ENCODE data around the gene TNFSF10.

The TNFSF10 gene

DNA sequence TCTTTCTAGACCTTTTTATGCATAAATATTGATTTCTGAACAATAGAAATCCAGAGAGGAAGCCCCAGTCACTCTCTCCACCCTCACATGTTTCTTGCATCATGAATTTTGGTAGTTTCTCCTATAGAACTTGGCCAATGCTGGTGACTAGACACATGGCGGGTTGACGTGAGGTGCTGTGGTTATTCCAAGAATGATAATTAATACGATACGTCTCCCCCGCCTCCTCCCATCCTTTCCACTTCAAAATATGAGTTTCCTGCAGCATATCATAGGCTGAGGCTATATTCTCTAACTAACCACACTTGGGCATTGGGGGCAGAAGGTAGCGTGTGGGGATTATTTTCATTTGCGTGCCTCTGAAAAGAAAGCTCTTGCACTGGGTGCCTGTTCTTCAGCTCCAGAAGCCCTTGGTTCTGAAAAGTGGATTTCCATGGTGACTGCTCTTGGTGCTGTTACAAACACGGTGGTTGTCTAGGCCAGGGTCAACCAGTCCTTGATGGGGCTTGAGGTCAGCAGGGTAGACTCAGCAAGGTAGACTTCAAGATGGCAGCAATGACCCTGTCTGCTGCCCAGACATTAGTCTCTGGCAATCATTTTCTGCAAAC lies 5.3 kb downstream of the TNFSF10 start:
- peak in 1 of 2 donors; percentile 29 for DNase-seq (ENCODE audit: low read depth in 2 of 2)

DNA sequence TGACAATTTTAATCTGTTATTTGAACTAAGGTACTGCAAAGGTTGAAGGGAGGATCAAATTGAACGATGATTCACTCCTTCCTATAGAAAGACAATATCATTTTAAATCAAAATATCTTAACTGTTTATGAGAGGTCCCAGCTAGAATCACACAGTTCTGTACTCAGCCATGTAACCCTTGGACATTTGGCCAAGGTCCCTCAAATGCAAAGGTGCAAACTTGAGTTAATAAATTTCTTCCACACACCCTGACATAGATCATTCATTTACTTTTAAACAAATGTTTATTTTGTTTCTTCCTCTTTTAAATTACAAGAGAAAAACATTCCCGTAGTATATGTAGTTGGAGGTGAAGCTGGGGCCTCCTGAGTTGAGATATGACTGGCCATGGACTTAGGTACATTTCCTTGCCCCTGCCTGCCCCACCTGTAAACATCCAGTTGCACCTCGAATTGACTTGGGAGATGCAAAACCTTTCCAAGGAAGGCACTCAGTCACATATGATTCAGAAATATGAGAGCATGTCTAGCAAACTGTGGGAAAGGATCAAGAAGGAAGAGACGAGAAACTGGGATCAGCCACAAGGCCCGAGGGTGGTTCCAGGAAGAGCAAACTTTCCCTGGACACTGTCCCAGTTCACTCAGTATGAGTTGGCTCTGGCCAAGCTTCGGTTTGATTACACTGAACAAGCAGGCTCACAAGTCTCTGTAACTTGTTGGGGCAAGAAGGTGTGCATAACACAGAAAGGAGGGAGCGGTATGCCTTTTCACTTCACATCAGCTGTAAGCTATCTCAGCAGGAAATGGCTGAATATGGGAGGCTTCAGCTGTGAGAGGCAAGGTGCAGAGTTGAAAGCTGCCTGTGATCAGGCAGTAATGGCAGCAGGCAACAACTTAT lies 6.7 kb downstream of the TNFSF10 start:
- DNase-seq (ENCODE audit: low read depth in 2 of 2): no peak

DNA sequence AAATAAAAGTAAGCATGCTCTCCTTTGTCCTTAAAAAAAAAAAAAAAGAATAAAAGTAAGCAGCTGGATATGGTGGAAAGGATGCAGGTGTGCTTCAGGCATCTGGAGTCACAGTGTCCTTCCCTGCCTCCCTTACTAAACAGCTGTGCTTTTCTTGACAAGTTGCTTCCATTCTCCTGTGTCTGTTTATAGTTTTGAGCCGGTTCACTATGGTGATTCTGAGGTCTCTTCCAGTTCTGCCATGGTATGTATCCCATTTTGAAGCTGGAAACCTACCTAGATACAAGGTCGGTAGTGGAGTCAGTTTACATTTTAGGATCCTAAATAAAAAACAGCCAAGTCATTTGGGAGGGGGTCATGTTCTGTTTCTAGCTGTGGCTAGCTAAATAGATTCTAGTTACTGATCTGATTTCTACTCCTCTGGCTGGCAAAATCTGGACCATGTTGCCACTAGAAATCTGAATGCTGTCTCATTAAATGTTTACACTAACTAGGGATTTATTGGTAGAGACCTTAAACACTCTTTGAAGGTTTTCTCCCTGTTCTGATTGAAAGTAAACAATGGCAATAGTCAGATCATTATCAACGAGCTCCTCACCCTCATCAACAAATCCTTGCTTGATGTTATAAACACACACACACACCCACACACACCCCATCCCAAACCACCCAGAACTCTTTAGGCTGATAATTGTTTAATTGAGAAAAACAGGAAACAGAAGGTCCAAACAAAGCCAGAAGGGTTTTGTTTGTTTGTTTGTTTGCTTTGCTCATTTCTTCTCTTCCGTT lies 7.9 kb downstream of the TNFSF10 start:
- no peak for DNase-seq (ENCODE audit: low read depth in 2 of 2)

DNA sequence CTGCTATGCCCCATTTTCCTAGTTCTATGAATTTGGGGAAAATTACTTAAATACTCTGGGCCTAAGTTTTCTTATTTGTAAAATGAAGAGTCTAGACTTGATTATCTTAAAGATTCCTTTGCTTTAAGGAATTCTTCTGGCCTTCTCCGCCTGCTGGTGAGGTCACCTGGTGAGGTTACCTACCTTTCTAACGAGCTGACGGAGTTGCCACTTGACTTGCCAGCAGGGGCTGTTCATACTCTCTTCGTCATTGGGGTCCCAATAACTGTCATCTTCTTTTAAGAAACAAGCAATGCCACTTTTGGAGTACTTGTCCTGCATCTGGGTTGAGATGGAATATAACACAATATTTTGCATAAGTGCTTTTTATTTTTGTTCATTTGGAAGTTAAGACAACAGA lies 8.6 kb downstream of the TNFSF10 start:
- DNase-seq (ENCODE audit: low read depth in 2 of 2): no peak

DNA sequence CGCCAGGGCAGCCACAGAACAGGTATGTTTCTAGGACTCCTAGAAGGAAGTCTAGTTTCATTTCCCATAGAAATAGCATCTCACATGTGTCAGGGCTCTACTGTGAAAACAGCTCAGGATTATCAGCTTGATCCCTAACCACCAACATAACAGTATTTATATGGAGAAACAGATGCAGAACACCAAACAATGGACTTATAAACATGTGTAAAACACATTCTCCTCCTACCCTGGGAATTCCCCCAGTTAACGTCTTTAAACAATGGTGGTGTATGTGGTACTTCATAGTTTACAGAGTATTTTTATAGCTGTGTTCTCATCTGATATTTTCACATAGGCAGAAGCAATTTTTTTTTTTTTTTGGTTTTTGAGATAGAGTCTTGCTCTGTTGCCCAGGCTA lies 9.7 kb downstream of the TNFSF10 start:
- no peak for DNase-seq (ENCODE audit: low read depth in 2 of 2)

DNA sequence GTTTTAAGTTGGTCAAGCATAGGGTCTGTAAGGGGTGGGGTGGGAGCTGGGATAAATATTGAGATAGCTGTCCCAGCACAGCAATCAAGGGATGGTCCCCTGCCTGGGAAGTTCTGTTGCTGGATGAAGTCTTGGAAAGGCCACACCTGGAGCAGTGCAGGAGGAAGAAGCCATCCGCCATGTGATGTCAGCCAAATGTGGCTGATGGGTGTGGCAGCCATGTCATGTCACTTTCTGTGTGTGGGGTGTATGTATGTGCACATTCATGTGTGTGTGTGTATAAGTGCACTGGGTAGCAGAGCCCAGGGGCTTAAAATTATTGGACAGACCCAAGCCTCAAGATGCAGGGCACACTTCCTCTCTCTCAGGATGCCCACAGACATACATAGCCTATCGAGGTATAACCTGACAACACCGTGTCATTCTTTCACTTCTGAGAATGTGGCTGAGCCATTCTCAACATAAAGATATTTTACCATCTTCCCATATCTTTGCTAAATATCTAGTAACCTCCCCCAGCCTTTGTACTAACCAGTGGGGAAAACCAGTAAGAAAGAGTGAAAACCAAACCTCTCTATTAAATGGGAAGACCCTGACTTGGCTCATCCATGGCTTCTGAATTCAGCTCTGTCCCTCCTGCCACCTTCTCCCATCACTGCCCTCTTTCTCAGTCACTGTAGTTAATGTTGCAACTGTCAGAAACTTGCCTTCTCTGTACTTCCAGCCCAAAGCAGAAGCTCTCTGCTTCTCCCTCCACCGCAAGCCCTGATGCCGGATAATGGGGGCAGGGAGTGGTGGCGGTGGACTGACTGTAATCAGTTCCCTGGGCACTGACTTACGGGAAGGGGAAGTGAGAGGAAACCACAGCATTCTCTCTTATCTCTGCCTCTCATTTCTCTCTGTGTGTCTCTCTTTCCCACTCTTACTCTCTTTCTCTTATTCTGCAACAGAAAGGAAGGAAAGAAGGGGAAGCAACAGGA lies 11.2 kb downstream of the TNFSF10 start:
- peak in 1 of 2 donors; percentile 21 for DNase-seq (ENCODE audit: low read depth in 2 of 2)

DNA sequence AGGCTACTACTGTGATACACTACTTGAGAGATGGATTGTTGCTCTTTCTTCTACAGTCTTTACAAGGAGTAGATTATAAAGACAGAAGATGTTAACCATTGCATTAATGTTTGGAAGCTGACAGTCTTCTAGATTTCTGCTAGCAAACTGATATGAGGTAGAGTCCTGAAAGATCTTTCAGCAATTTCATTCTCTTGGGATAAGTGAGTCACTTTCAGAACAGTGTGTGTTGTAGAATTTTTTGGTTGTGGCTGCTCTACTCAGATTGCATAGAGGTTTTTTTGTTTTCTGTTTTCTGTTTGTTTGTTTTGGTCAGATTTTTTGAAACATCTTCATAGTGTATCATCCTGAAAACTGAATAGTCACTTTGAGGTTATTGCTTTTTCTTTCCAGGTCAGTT lies 17.1 kb downstream of the TNFSF10 start:
- DNase-seq (ENCODE audit: low read depth in 2 of 2): no peak

DNA sequence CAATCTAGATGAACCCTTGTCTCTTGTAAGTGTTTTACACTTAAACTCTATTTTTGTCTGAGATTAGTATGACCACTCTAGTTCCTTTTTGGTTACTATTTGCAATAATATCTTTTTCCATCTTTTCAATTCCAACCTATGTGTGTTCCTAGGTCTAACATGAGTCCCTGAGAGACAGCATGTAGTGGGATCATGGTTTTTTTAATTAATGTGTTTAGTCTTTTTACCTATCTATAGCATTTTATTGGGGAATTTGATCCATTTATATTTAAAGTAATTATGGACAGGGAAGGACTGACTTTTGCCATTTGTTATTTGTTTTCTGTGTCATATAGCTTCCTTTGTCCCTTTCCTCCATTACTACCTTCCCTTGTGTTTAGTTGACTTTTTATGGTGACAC lies 21.7 kb downstream of the TNFSF10 start:
- no peak for DNase-seq (ENCODE audit: low read depth in 2 of 2)

DNA sequence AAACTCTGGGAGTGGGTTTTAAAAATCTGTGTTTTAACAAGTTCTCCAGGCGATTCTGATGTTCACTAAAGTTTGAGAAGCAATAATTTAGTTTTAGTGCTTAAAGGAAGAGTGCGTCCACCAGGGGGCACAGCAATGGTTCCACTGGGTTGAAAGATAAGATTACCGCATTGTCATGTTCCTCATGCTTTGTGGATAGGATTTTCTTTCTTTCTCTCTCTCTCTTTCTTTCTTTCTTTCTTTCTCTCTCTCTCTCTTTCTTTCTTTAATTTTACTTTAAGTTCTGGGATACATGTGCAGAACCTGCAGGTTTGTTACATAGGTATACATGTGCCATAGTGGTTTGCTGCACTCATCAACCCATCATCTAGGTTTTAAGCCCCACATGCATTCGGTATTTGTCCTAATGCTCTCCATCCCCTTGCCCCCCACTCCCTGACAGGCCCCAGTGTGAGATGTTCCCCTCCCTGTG lies 33.0 kb downstream of the TNFSF10 start:
- peak; percentile 52 to 74 for DNase-seq (ENCODE audit: low read depth in 2 of 2)

DNA sequence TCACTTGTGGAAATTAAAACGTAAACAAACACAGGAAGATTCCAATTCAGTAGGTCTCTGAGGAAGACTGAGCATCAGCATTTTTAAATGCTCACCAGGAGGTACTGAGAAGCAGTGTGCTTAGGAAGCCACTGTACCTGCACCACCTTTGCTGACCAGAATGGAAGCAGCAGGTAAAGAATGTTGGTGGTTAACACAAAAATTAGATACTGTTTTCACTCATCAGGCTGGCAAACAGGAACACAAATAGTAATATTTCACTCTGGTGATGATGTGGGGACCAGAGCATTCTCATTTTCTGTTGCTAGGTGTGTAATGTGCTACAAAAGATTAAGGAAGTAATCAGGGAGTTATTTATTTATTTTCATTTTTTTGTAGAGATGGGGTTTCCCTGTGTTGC lies 45.1 kb downstream of the TNFSF10 start:
- no peak for DNase-seq (ENCODE audit: low read depth in 2 of 2)

DNA sequence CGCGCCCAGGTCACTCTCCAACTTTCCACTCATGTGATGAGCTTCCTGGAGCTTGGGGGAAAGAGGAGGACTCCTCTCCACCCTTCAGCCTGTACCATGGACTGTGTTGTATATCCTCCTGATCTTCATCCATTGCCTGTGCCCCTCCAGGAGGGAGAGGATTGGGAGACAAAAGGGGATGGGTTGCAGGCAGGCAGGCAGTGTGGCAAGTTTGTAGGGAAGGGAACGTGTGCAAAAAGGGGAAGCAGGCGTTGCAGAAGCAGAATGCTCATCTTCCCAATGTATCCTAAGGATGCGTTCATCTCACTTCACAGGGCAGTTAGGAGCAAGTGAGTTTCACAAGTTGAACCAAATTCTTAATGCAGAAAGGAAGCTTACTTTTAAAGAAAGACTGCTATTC lies 46.9 kb downstream of the TNFSF10 start:
- no peak for DNase-seq (ENCODE audit: low read depth in 2 of 2)

DNA sequence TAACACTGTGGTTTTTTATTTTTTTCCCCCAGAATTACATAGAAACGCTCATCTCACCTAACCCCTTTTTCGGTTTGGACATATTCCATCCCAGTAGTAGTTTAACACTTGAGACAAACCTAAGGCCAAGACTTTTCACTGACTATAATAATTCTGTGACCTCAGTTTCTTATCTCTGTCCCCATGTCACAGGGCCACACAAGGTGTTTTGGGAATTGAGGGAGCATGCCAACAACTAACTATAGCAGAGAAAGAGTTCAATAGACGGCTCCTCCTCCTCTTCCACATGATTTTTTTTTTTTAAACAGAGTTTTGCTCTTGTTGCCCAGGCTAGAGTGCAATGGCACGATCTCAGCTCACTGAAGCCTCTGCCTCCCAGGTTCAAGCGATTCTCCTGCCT lies 47.5 kb downstream of the TNFSF10 start:
- DNase-seq (ENCODE audit: low read depth in 2 of 2): no peak

DNA sequence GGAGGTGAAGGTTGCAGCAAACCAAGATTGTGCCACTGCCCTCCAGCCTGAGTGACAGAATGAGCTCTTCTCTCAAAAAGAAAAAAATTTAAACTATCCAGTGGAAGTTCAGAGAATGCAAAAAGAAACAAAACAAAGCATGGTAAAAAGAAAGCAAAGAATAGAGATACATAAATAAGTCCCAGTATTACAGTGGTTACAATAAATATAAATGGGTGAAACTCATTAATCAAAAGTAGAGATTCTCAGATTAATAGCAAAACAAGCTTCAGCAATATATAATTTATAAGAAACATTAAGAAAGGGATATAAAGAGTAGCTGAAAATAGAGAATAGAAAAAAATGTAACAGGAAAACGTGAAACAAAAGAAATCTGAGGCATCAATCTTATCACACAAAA lies 51.3 kb downstream of the TNFSF10 start:
- DNase-seq (ENCODE audit: low read depth in 2 of 2): no peak

DNA sequence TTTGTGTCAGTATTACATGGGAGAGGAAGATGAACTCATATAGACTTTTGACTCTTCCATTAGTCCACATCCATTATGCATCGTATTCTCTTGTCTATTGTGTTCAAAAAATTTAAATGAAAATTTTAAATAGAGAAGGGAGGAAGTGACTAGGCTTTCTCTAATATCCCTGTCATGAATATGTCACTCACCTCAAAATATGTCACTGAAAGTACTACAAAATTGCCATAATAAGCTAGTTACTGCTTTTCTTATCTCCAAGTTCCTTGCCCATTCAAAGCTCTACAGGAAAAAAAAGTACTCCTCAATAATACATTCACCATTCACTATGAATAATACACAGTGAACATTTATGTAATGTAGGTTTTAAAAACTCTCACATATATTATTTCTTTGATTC lies 52.6 kb downstream of the TNFSF10 start:
- no peak for DNase-seq (ENCODE audit: low read depth in 2 of 2)

DNA sequence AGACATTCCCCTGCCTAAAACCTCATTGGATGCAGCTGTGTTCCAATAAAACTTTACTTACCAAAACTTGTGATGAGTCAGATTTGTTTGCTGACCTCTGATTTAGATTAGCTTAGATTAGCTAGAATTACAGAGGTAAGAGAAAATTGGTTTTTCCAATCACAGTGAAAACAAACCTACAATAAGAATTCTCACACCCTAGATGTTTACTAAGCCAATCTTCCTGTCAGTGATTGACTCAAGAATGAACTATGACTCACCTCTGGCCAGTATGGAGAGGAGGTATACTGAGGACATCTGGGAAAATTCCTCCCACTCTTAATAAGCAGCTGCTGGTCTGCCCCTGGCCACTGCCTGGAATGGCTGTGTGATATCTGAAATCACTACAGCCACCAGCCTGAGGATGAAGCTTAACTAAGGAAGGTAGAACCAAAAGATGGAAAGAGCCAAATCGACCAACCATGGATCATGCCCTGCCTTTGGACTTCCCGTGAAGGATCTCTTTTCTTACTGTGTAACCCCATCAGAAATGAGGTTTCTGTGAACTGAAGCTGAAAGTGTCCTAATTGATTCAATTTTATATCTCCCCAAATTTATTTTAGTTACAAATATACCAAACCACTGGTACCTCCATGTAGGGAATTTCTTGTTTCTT lies 55.9 kb downstream of the TNFSF10 start:
- DNase-seq (ENCODE audit: low read depth in 2 of 2): no peak

DNA sequence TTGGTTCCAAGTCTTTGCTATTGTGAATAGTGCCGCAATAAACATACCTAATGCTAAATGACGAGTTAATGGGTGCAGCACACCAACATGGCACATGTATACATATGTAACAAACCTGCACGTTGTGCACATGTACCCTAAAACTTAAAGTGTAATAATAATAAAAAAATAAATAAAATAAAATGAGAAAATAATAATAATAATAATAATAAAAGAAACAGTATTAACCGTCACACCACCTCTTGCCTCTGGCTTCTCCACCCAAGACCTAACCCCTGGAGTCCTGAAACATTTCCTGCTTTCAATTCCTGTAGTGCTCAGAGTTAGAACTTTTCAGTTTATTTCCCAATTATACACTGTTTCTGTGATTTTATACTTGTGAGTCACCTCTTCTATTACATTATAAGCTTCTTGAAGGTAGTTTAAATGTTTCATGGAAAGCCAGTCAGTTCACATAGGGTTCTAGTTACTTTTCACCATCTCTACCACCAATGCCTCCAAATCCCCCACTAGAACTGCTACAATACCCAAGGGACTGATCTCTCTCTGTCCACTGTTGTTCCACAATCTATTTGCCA lies 56.6 kb downstream of the TNFSF10 start:
- no peak for DNase-seq (ENCODE audit: low read depth in 2 of 2)

DNA sequence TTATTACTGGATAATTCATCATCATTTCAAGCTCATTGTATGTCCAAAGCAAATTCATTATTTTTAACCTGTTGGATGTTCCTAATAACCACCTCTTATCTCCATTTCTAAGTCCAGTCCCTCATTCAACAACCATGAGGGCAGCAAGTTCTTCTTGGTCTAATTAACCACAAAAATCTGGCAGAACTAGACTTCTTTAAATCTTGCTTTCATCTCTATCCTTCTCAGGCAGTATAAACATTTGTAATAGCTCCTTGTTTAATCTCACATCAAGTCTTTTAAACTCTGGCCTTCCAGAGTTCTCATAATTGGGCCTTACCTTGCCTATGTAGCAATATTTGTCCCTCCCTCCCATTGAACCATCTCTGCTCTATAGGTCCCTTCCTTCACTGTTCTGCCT lies 57.9 kb downstream of the TNFSF10 start:
- DNase-seq (ENCODE audit: low read depth in 2 of 2): no peak

DNA sequence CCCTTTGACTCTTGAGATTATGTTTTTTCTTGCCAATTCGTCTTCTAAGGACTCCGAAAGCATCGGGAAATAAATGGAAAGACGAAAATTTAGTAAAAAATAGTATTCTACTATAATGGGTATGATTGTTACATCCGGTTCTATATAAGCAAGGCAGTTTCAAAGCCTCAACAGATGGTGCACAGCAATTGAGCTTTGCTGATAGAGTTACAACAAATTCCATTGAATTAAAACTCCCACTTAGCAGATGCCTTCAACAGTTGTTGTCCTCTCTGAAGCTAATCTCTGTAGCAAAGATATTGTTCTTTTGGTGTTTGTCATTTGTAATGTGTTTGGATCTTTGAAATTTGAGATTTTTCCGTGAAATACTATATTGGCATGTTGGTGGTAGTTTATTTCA lies 58.9 kb downstream of the TNFSF10 start:
- DNase-seq (ENCODE audit: low read depth in 2 of 2): no peak

DNA sequence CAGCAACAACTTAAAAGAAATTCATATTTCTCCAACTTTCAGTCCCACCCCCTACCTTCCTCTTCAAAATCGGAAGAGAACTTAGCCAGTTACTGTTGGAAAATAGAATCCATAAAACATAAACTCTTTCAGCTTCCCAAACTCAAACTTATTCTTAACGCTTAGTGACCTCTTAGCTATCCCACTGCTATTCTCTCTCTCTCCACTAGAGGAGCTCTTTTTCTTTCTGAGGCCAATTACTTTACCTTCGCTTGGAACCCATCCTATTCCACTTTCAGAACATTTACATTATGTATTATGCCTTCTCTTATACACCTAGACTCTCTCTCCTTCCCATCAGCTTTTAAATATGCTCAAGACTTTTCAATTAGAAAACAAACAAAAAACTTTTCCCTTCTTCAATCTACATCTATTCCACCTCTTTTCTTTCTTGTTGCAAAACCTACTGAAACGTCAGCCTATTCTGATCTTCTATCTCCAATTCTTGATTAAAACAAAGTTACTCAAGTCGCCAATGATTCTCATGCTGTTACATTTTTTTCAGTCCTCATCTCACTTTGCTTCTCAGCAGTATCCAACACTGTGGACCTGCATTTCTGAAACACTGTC lies 61.6 kb downstream of the TNFSF10 start:
- DNase-seq (ENCODE audit: low read depth in 2 of 2): no peak

DNA sequence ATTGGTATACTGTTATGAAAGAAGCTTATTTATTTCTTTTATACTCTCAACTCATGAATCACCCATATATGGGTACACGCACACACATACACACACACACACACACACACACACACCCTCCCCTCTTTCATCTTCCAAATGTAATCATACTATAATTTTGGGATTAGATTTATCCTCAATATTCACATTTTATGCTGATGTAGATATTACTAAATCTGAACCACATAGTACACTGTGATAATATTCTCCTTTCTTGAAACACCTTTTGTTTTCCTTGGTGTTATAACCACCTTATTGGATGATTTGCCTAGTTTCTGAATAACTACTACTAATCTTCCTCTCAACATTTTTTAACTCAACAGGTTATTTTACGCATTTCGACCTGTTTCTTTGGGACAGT lies 66.8 kb downstream of the TNFSF10 start:
- no peak for DNase-seq (ENCODE audit: low read depth in 2 of 2)

All from stimulated activated CD4-positive, alpha-beta T cell treated with anti-CD3 and anti-CD28 coated beads, Interleukin-1b, Interleukin-23, amount 100 ng/mL, for 1 hour (primary cell).